HG02678 (cell line): ENCODE measurements around the gene HDDC3.

ENCODE experiments used
- ATAC-seq: cut with Tn5 transposase; IDR thresholded peaks from one replicate; pipeline ENCODE4 v1.9.1; 2021; ENCODE audit warnings: mild to moderate bottlenecking, moderate library complexity; ENCODE audit not compliant: unreplicated experiment

The HDDC3 gene

GRCh38 chr15:90881181-90881977, 51.0 kb downstream of the HDDC3 start:
- no peak for ATAC-seq

GRCh38 chr15:90880381-90881145, 51.8 kb downstream of the HDDC3 start:
- ATAC-seq: no peak
